HG03103 (cell line): ENCODE results near the gene FCRL4.
A peak's percentile ranks its signal among the peaks of the same experiment; 100 is the strongest.

Experiments
- ATAC-seq: cut with Tn5 transposase; IDR thresholded peaks from one replicate; pipeline ENCODE4 v1.9.1; 2021; ENCODE audit warnings: low read depth; ENCODE audit not compliant: unreplicated experiment

FCRL4 gene

GRCh38 chr1:157597959-157598667 is at the start of gene FCRL4:
Gene FCRL4 (minus strand): TSS chr1:157598085. CDS start chr1:157597944, 141 bp downstream.
- no peak for ATAC-seq

- no peak for ATAC-seq
Observed at GRCh38 chr1:157646144-157646543, 48.3 kb upstream of the FCRL4 start.

- ATAC-seq = no peak
Observed at GRCh38 chr1:157641177-157641576, 43.3 kb upstream of the FCRL4 start.

- ATAC-seq = no peak
Observed at GRCh38 chr1:157639800-157640199, 41.9 kb upstream of the FCRL4 start.

DNA sequence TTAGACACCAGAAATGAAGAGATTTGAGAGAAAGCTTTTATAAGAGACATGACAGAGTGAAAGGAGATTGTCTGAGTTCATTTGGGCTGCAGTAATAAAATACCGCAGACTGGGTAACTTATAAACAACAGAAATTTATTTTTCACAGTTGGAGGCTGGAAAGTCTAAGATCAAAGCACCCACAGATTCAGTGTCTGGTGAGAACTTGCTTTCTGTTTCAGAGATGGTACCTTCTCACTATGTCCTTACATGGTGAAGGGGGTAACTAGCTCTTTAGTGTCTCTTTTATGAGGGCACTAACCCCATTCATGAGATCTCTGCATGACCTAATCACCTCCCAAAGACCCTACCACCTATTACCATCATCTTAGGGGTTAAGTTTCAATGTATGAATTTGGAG is 30.9 kb upstream of the FCRL4 start:
- no peak for ATAC-seq

- no peak for ATAC-seq
Observed at GRCh38 chr1:157626099-157626498, 28.2 kb upstream of the FCRL4 start.

DNA sequence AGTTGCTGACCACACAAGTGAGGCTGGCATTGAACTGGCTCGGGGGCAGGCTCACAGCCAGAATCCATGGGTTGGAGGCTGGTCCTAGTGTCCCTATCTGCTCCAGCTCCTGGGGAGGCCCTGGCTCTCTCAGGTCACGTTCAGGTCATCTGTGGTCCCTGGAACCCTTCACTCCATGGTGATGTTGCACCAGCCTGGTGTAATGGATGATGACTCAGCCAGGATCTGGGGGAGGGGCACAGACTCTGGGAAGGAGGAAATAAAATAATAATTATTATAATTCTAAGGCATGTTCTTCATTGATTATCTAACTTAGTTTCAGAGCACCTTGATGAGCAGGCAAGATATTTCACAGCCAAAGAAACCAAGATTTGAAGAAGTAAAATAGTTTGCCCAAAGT is 26.6 kb upstream of the FCRL4 start:
- ATAC-seq = no peak

GRCh38 chr1:157622471-157622870 is 24.6 kb upstream of the FCRL4 start:
- ATAC-seq = no peak

DNA sequence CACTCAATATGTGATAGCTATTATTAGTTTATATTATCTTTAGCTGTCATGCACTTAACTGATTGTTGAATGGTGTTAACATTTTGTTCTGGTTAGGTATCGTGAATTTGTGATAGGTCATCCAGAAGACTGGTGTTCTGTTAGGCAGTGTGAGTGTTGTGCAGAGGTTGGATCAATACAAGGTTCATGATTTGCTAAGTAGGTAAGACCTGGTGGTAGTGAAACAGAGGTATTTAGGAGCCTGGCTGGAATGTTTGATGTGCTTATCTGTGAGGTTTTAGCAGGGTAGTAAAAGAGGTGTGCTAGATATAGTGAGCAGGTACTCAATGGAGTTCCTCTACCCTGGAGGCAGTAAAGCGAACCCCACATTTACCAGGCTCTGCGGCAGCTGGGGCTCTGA is 20.3 kb upstream of the FCRL4 start:
- ATAC-seq = no peak

DNA sequence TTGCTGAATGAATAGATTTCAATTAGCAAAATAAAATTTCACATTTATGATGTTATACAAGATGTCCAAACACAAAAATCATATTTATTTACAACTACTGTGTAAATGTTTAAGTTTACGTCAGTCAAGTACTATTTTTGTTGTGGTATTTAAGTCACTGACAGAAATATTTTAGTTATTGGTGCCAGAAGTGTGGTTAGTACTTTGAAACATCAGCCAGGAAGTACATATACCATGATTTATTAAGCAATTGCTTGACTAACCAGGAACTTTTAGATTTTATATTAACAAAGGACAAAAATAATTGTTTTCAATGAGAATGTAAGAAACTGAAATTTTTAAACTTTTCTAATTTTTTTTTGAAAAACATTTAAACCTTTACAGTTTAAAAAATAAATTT is 2.4 kb upstream of the FCRL4 start:
- ATAC-seq = no peak

DNA sequence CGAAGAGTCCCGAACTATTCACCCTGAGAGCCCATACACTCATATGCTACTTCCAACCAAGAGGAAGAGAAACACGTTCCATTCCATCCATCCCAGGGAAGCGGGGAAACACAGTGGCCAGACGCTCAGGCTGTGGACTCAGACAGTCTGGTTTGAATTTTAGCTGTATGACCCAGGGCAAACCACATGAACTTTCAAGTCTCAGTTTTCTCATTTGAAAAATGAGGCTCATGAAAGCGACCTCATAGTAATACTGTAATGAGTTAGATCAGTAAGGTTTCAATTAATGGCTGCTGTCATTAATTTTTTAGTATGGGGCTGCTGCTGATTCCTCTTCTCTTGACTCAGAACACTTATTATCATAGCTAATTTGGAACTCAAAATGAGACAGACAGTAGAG is 1.5 kb downstream of the FCRL4 start:
- ATAC-seq = no peak

GRCh38 chr1:157595356-157595755 is 2.5 kb downstream of the FCRL4 start:
- ATAC-seq = no peak

GRCh38 chr1:157585984-157586383 is 11.9 kb downstream of the FCRL4 start:
- no peak for ATAC-seq

DNA sequence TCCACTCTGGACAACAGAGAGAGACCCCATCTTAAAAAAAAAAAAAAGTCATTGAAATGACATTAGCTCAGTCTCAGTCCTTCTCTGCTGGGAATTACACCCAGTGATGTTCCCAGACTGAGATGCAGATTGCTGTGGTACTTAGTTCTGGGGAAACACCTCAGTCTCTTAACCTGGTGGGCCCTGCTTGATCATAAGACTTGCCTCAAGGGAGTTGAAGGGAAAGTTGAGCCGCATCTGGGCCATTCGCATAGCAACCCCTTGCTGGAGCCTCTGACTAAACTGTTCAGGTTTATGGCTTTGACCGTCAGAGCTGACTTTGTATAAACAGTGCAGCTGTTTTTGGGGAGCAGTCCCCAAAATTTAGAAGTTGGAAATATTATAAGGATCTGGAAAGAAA is 13.4 kb downstream of the FCRL4 start:
- no peak for ATAC-seq

DNA sequence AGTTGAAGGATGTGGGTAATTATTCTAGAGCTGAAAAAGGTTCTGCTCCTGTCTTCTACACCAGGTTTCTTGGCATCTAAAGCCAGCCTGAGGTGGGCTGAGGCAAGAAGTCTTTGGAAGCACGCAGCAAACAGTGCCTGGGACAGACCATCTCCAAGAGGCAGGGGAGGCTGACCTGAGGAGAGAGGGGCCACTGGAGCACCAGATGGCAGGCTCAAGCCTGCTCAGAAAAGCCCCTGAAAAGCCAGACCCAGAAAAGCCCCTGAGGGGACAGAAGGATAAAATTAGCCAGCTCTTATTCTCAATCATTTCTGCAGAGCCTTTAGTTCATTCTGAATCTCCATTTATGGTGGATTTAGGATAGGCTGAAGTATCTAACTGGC is 17.1 kb downstream of the FCRL4 start:
- no peak for ATAC-seq

GRCh38 chr1:157580179-157580827 is 17.6 kb downstream of the FCRL4 start:
- no peak for ATAC-seq

DNA sequence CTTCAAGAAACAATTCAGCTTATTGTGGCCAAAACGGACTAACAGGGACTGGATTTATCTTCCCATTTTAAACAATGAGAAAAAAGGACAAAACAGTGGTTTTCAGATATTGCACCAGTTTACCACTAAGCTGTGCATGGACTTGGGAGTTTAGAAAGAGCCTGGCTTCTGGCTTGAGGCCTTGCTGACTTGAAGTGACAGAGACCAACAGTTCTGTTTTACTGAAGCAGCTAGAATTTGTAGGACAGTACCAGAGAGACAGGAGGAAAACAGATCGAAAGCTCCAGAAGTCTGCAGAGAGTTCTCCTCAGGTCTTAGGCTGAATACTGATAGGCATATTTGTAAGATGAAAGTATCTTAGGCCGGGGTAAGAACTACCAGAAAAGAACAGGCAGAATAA is 20.5 kb downstream of the FCRL4 start:
- no peak for ATAC-seq

DNA sequence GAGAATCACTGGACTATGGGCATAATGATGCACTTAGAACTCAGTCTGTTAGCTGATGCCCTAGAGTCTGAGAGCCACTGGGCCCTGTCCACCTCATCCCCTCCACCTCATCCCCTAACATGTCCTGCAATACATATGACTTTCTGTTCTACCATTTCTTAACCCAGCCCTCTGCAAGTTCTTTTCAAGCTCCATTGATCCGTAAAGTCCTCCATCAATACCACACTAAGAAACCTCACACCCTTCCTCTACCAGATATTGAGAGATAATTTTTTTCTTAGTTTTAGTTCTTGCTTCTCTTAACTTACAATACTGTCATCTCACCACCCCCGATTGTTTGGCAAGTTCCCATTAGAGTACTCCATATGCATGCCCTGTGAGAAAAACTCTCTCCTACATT is 22.1 kb downstream of the FCRL4 start:
- ATAC-seq = peak; percentile 70

GRCh38 chr1:157574836-157575235 is 23.0 kb downstream of the FCRL4 start:
- no peak for ATAC-seq

- ATAC-seq = no peak
Observed at GRCh38 chr1:157566484-157567300, 31.2 kb downstream of the FCRL4 start.

DNA sequence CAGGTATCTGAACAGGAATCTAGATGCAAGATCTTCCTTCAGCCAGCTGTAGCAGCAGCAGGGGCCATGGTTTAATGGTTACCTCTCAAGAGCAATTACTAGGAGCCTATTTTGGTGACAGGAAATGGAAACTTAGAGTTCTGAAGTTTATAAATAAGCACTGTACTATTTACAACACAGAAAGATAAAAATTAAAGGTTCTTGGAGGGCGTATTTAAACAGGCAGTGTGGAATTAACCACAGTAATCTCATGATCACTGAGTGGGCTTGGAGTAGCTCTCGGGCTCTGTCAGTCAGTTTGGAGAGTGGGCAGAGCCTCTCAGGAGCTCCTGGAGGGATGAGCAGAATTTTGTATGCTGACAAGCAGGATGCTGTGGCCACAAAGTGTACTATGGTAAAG is 35.4 kb downstream of the FCRL4 start:
- peak; percentile 73 for ATAC-seq

- no peak for ATAC-seq
Observed at GRCh38 chr1:157558119-157558518, 39.8 kb downstream of the FCRL4 start.
